NCI-H1694 (cell line): ENCODE data around the gene DMD.
"Not testable (repeated sequence)": the region's sequence is repeated elsewhere in the genome, so short reads cannot be mapped to it uniquely, and the experiment has no call there.

ENCODE experiments used
- DNase-seq: peaks from one replicate; lab custom pipeline; 2025; lab: John Stamatoyannopoulos, UW

The DMD gene

GRCh38 chrX:33149580-33149979 lies 61.8 kb downstream of the DMD start:
- no peak for DNase-seq

DNA sequence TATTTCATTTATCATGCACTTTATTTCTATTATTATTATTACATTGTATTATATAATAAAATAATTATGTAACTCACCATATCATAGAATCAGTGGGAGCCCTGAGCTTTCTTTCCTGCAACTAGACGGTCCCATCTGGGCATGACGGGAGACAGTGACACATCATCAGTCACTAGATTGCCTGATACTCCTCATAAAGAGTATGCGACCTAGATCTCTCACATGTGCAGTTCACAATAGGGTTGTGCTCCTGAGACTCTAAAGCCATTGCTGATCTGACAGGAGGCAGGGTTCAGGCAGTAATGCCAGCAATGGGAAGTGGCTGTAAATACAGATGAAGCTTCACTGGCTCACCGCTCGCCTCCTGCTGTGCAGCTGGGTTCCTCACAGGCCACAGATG lies 62.3 kb downstream of the DMD start:
- no peak for DNase-seq

- DNase-seq, result no peak
Measured at GRCh38 chrX:33142331-33142730, 69.0 kb downstream of the DMD start.

GRCh38 chrX:33138677-33139249 lies 72.6 kb downstream of the DMD start:
- DNase-seq, result no peak

DNA sequence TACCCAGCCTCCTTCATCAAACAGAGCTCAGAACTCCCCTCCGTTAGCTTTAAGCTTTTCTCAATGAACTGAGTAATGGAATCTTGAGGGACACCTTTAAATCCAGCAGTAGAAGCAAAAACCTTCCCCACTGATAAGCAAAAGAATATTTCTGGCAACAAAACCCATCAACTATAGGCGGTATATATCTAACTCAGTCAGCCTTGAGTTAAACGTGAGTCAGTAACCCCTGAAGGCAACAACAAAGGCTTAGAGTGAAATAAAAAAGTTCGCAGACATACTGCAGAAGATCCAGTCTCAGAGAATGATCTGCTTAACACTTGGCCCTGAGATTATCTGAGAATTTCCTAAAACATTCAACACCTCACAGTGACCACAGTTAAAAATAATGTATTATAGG lies 77.2 kb downstream of the DMD start:
- DNase-seq, result no peak

DNA sequence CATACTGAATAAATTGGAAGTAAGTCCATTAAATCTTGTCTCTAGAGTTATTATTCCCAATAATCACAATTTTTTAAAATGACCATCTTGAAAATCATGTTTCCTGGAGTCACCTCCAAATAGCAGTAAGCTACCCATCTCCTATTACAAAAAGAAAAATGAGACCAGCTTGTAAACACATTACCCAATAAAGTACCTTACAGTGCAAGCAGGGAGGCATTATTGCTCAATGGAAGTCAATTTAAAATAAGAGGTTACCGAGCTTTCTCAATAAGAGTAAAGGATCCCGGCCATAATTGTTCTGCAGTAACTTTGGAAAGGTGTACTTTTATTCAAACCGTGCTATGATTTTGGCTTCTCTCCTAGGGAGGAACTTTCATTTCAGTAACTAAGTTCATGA lies 78.0 kb downstream of the DMD start:
- DNase-seq, result no peak

GRCh38 chrX:33132569-33132968 lies 78.8 kb downstream of the DMD start:
- no peak for DNase-seq

DNA sequence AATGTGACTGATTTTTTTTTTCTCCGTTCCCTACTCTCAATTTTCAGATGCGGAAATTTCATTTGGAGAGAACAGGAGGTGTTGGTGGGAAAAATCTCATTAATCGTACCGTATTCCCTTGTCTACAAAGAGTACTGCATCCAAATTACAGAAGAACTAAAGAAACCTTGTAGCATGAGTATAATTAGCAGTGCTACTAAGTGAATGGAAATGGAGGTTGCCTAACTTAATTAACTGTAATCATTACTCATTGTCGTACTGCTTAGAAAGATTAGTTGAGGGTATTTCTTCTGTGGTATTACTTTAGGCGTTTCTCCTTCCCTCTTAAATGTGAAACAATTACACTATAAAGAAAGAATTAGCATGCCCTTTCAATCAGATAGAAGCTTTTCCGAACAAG lies 81.7 kb downstream of the DMD start:
- DNase-seq, result no peak

DNA sequence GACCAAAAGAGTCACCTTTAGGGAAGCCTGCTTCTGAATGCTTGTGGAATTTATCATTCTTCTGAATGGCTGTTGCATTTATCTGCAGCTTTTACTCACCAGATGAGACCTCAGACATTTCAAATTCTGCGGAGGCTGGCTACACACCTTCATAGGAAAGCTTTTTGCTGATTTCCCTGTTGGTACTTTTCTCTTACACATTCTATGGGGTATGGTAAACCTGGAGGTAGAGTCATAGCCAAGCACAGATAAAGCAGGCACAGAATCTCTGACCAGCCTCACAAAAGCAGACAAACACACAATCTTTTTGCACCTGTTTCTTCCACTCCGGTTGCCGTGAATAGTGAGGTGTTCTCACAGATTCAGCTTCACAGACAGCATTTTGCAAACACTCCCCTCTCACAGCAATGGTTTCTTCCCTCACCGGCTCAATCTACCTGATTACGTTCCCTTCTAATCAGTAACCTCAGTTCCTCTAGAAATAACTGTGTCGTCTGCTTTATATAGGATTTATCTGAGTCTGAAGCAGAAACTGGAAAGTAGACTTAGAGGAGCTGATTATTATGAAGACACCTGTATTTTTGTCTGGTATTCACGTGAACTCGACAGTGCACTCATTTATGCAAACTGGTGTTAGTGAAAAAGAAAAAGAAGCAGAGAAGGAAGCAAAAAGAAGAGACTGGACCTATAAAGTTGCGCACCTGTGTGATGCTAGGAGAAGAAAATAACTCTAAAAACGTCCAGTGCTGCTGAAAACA lies 83.1 kb downstream of the DMD start:
- no peak for DNase-seq

DNA sequence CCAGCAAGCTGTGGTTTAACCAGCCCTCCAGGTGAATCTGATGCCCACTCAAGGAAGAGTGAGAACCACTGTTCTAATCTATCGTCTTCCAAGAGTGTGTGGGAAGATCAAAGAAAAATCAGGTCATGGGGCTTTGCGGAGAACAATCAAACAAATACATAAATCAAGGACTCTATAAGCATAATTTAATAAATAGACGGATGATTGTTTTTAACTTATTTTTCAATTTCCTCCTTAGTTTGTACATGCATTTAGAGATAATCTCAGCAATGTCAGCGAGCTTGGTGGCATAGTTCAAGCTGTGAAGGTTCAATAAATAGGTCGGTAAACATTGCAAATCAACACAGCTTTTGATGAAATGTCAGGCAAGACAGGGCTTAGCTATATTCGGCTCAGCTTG lies 84.9 kb downstream of the DMD start:
- DNase-seq, result no peak

DNA sequence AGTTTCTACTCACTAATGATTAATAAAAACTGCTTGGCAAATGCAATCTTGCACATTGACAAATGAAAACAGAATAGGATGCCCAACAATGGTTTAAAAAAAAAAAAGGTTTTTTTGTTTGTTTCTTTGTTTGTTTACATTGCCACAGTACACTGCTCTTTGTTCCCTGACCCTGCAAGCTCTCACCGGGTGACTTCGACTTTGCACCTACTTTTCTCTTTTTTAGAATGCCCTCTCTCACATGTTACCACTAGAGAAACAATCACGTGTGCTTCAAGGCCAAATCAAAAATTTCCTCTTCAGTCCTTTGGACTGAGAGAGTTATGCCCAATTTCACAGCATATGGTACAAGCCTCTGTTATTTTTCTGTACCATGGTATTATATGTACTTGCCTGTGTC lies 101.5 kb downstream of the DMD start:
- DNase-seq, result no peak

- DNase-seq, result no peak
Measured at GRCh38 chrX:33106737-33107136, 104.6 kb downstream of the DMD start.

- DNase-seq, result no peak
Measured at GRCh38 chrX:33095079-33095478, 116.3 kb downstream of the DMD start.

DNA sequence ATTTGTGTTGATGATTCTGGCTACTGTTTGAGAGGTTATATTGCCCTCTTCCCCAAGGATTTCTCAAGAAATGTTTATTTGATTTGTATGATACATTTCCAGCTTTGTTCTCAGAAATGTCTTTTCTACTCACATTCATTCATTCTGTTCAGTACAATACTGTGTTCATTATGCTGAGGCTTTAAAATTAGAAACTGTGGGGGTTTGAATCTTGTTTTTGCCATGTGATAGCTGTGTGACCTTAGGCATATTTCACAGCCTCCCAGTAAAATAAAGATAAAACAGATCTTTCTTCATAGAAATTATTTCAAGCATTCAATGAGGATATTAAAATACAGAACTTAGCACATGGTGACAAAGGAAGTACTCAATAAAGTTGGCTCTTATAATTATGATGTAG lies 123.9 kb downstream of the DMD start:
- DNase-seq, result no peak

DNA sequence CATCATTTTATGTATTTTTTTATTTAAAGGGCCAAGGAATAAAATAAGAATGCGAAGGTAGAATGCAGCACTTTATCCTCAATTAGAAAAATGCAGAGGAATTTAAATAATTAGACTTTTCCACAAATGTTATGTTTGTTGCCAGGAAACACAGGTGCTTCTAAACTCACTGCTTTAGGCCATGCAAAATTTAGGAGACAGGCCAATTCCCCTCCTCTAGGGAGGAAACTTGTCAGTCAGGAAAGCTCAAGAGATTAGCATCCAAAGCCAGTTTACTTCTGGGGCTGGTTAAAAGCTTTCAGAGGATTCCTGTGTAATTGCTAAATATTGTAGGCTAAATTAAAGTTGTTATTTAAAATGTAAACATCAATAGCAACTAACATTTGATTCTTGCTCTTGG lies 124.5 kb downstream of the DMD start:
- no peak for DNase-seq

DNA sequence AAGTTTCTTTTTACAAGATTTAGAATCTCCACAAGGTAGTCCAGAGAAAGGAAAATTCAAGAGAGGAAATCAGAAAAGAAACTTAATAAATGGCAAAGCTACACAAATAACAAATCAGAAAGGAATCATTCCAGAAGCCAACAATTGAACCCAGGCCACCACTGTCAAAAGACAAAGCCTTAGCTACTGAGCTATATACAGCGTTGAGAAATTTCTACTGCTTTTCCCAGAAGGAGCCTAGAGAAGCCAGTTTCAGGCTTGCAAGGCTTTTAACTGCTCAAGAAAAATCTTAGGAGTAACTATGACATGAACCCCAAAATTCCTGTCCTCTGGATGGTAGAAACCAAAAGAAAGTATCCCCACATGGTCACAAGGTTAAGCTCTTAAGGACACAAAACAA lies 129.0 kb downstream of the DMD start:
- DNase-seq, result no peak

DNA sequence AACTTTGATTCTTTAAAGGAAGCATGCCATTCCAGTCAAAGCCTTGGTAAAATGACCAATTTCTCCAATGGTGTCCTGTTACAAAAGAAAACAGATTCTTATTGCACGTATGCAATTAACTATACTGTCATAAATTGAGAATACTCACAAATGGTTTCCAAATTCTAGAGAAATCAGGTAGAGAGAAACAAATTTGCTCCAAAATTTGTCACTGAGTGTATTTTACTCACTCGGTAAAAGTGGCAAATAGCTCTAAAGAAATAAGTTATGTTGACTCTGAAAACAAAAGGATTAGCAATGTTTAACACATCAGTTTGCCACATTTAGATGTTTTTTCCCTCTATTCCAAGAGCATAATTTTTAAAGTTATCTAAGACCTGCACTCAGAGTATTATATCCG lies 133.1 kb downstream of the DMD start:
- DNase-seq, result no peak

GRCh38 chrX:33073660-33074059 lies 137.7 kb downstream of the DMD start:
- DNase-seq, result not testable (repeated sequence)

- no peak for DNase-seq
Measured at GRCh38 chrX:33065415-33065814, 145.9 kb downstream of the DMD start.

DNA sequence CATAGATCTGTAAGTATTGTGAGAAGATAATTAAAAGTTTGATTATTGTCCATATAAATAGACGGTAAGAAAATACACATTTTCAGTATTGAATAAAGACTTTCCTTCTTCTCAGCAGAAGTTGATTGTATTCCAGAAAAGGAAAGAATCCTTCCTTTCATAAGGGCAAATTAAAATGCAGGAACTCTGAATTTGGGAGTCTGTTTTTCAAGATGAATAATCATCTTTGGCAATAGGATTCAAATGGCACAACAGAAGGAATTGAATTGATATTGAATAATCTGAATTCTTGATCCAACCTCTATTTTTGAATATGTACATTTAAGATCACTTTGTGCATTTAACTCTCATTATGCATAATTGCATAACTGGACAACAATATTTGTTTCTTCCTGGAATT lies 149.3 kb downstream of the DMD start:
- DNase-seq, result no peak

- DNase-seq, result no peak
Measured at GRCh38 chrX:33053001-33053400, 158.3 kb downstream of the DMD start.

GRCh38 chrX:33045882-33046281 lies 165.5 kb downstream of the DMD start:
- no peak for DNase-seq

DNA sequence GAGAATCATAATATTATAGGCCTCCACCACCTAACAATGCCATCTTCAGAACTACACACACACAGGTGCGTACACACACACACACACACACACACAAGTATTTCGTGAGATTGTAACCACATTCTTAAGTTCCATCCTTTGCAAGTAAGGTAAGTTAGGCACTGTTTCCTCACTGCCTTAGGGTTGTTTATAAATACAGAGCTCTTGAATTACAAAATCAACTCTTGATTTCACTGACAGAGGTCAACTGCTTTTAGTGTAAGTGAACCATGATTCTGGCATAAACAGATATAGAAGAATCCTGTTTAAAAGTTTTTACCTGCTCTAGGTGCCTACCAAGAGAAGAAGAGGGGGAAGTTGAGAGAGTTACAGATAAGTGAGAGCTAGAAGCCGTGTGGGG lies 166.1 kb downstream of the DMD start:
- DNase-seq, result no peak

GRCh38 chrX:33041141-33041540 lies 170.2 kb downstream of the DMD start:
- no peak for DNase-seq
